ENCODE data around the gene BRPF1.

The BRPF1 gene

GRCh38 chr3:9729419-9729818 is 2.1 kb upstream of the BRPF1 start:
- no peak for DNase-seq (ENCODE audit: low spot score)
- TF ChIP-seq CTCF (IDR thresholded peaks at IDR 0.05; ENCODE audit: extremely low read depth, insufficient read depth, missing control alignments), result no peak
- in situ Hi-C loops (cut with MboI; ENCODE audit: low pct_unique_long_range_greater_than_20kb, low sequenced_read_pairs, unreplicated experiment), result no loop called here

- TF ChIP-seq CTCF (IDR thresholded peaks at IDR 0.05; ENCODE audit: extremely low read depth, insufficient read depth, missing control alignments), result no peak
- no peak for DNase-seq (ENCODE audit: low spot score)
- in situ Hi-C loops (cut with MboI; ENCODE audit: low pct_unique_long_range_greater_than_20kb, low sequenced_read_pairs, unreplicated experiment), result no loop called here
Observed at GRCh38 chr3:9730657-9731205, 804 bp upstream of the BRPF1 start.

- TF ChIP-seq CTCF (IDR thresholded peaks at IDR 0.05; ENCODE audit: extremely low read depth, insufficient read depth, missing control alignments), result no peak
- DNase-seq (ENCODE audit: low spot score), result peak; percentile 43
- in situ Hi-C loops (cut with MboI; ENCODE audit: low pct_unique_long_range_greater_than_20kb, low sequenced_read_pairs, unreplicated experiment), result no loop called here
Observed at GRCh38 chr3:9732080-9732739, 675 bp downstream of the BRPF1 start.

- in situ Hi-C loops (cut with MboI; ENCODE audit: low pct_unique_long_range_greater_than_20kb, low sequenced_read_pairs, unreplicated experiment), result no loop called here
- no peak for DNase-seq (ENCODE audit: low spot score)
- no peak for TF ChIP-seq CTCF (IDR thresholded peaks at IDR 0.05; ENCODE audit: extremely low read depth, insufficient read depth, missing control alignments)
Observed at GRCh38 chr3:9732740-9733115, 1.2 kb downstream of the BRPF1 start.

GRCh38 chr3:9736831-9737230 is 5.3 kb downstream of the BRPF1 start:
- in situ Hi-C loops (cut with MboI; ENCODE audit: low pct_unique_long_range_greater_than_20kb, low sequenced_read_pairs, unreplicated experiment), result no loop called here
- DNase-seq (ENCODE audit: low spot score), result no peak
- no peak for TF ChIP-seq CTCF (IDR thresholded peaks at IDR 0.05; ENCODE audit: extremely low read depth, insufficient read depth, missing control alignments)

- DNase-seq (ENCODE audit: low spot score), result no peak
- TF ChIP-seq CTCF (IDR thresholded peaks at IDR 0.05; ENCODE audit: extremely low read depth, insufficient read depth, missing control alignments), result no peak
- in situ Hi-C loops (cut with MboI; ENCODE audit: low pct_unique_long_range_greater_than_20kb, low sequenced_read_pairs, unreplicated experiment), result no loop called here
Observed at GRCh38 chr3:9739181-9739580, 7.6 kb downstream of the BRPF1 start.
